ENCODE data around the gene SLC25A21.

- TF ChIP-seq CTCF (IDR thresholded peaks at IDR 0.05; ENCODE audit: insufficient read depth, low read length, poor library complexity, severe bottlenecking) (no peak), EZH2phosphoT487 (conservative IDR thresholded peaks at IDR 0.05; ENCODE audit: low read length) (no peak)
Observed at GRCh38 chr14:36664322-36665193, 507.8 kb downstream of the SLC25A21 start.

Measured in SU-DHL-6 (cell line).